Measurements from ENCODE around the gene IGDCC3. TPM values are rescaled to one million over a fixed set of nuclear protein-coding genes. Genes with fewer than 3 reads are reported as not detected.

Gene IGDCC3
- polyA plus RNA-seq (2013, experiment 1 of 2): 113 TPM
- polyA plus RNA-seq (2013, experiment 2 of 2): 107 TPM

DNA sequence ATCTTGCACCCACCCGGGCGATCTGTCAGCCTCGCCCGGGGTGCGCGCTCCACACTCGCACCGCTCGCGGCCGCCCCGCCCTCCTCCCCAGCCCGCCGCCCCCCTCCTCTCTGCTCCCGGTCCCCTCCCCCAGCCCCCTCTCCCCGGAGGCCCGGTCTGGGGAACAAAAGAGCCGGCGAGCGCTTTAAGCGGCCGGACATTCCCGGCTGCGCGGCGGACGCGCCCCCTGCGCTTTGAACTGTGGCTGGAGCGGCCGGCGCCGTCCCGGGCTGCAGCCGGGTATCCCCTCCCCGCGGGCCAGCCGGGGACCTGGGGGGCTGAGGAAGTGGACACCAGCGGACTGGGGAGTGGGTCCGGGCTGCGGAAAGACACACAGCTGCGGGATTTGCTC, at the start of gene IGDCC3:
TSS of gene IGDCC3 (minus strand) at position 27 of the 391 bp plus-strand sequence. CDS start 214 bp downstream, outside the sequence.
- 0 to 3% methylated on average over 21 to 23 of the region's 42 CpGs for WGBS, 2 experiments (ENCODE audit: insufficient coverage in 2 of 2)
- H3K4me1 ChIP-seq (ENCODE audit: control insufficient read depth, insufficient read depth, low read length, poor library complexity, severe bottlenecking): peaks cover 36% of the 10 kb centered on the region
- peak within 1 kb of the TSS; percentile 88 for H3K4me3 ChIP-seq (ENCODE audit: extremely low read depth, insufficient read depth, low read length, poor library complexity, severe bottlenecking)
- H3K27ac ChIP-seq (ENCODE audit: low read depth, low read length, severe bottlenecking): peak within 1 kb of the TSS; percentile 98
- peaks cover 24% of the 10 kb centered on the region for H3K36me3 ChIP-seq (ENCODE audit: control insufficient read depth, insufficient read depth, low read length)
- H3K9me3 ChIP-seq (ENCODE audit: control insufficient read depth, low read length): no peaks in the 10 kb centered on the region

DNA sequence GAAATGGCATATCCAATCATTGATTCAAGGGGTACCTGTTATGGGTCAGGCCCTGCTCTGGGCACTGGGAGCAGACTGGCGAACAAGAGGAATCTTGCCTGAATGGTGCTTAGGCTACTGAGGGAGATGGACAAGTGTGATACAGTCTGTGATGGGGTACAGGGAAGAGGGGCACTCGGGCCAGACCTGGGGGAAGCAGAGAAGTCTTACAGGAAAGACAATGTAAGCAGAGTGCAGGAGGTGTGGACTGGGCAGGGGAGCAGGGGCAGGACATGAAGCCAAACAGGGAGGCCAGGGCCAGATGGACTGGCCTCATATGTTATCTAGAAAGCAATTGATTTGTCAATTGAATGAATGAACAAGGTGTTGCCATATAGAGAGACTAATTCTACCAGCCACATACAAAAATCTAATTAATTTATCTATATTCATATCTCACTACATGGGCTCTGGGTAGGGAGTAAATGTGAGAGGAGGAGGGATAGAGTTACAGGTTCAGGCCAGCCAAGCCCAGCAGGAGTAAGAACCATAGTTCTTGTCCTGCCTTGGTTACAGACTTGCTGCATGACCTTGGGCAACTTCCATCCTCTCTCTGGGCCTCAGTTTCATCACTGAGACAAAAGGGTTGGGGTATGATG, 48.5 kb upstream of the IGDCC3 start:
- WGBS, 2 experiments (ENCODE audit: insufficient coverage in 2 of 2): 92 to 93% methylated on average over 2 of the region's 2 CpGs
- no peak overlapping the region for H3K4me3 ChIP-seq (ENCODE audit: extremely low read depth, insufficient read depth, low read length, poor library complexity, severe bottlenecking)
- no peaks in the 10 kb centered on the region for H3K36me3 ChIP-seq (ENCODE audit: control insufficient read depth, insufficient read depth, low read length)
- no peaks in the 10 kb centered on the region for H3K4me1 ChIP-seq (ENCODE audit: control insufficient read depth, insufficient read depth, low read length, poor library complexity, severe bottlenecking)
- H3K27ac ChIP-seq (ENCODE audit: low read depth, low read length, severe bottlenecking): no peak overlapping the region
- H3K9me3 ChIP-seq (ENCODE audit: control insufficient read depth, low read length): no peaks in the 10 kb centered on the region

DNA sequence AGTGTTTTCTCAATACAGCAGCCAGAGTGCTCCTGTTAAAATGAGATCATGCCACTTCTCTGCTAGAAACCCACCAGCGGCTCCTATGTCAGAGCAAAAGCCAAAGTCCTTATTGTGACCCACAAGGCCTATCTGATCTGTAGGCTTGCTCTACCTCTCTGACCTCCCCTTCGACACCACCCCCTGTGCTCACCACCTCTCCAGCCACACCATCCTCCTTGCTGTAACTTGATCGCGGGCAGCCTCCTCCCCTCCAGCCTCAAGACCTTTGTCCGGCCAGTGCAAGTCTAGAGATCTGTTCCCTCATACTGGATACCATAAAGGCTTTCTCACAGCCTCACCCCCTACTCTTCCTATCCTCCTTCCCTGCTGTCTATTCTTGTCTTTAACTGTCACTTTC, 46.9 kb upstream of the IGDCC3 start:
- H3K27ac ChIP-seq (ENCODE audit: low read depth, low read length, severe bottlenecking): no peak overlapping the region
- no peak overlapping the region for H3K4me3 ChIP-seq (ENCODE audit: extremely low read depth, insufficient read depth, low read length, poor library complexity, severe bottlenecking)
- no peaks in the 10 kb centered on the region for H3K9me3 ChIP-seq (ENCODE audit: control insufficient read depth, low read length)
- 62 to 74% methylated on average over 5 of the region's 5 CpGs for WGBS, 2 experiments (ENCODE audit: insufficient coverage in 2 of 2)
- H3K4me1 ChIP-seq (ENCODE audit: control insufficient read depth, insufficient read depth, low read length, poor library complexity, severe bottlenecking): peaks cover 10% of the 10 kb centered on the region
- H3K36me3 ChIP-seq (ENCODE audit: control insufficient read depth, insufficient read depth, low read length): no peaks in the 10 kb centered on the region

DNA sequence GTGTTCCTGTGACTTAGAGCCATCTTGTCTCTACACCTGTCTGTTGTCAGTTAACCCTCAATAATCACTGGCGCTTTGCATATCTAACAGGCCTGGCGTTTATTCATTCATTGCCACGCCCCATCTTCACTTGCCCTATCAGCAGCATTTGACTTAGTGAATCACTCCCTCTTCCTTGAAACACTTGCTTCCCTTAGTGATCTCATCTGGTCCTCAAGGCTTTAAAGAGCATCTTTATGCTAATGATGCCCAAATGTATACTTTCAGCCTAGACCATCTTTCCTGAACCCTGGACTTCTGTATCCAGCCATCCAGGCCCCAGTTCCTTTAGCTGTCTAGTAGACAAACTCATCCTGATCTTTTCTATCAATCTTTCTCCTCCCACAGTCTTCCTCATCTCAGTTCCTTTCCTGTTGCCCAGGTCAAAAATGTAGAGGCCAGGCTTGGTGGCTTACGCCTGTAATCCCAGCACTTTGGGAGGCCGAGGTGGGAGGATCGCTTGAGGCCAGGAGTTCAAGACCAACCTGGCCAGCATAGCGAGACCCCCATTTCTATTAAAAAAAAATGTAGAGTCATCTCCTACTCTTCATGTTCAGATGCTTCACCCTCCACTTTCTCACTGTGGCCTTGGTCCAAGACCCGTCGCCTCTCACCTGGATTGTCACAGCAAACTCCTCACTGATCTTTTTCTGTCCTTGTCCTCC, 46.3 kb upstream of the IGDCC3 start:
- Histone ChIP-seq H3K27ac (ENCODE audit: low read depth, low read length, severe bottlenecking) (no peak overlapping the region), H3K4me1 (ENCODE audit: control insufficient read depth, insufficient read depth, low read length, poor library complexity, severe bottlenecking) (peaks cover 10% of the 10 kb centered on the region), H3K4me3 (ENCODE audit: extremely low read depth, insufficient read depth, low read length, poor library complexity, severe bottlenecking) (no peak overlapping the region), H3K9me3 (ENCODE audit: control insufficient read depth, low read length) (no peaks in the 10 kb centered on the region), H3K36me3 (ENCODE audit: control insufficient read depth, insufficient read depth, low read length) (no peaks in the 10 kb centered on the region)
- WGBS, 2 experiments (ENCODE audit: insufficient coverage in 2 of 2): 88 to 92% methylated on average over 7 to 9 of the region's 9 CpGs

DNA sequence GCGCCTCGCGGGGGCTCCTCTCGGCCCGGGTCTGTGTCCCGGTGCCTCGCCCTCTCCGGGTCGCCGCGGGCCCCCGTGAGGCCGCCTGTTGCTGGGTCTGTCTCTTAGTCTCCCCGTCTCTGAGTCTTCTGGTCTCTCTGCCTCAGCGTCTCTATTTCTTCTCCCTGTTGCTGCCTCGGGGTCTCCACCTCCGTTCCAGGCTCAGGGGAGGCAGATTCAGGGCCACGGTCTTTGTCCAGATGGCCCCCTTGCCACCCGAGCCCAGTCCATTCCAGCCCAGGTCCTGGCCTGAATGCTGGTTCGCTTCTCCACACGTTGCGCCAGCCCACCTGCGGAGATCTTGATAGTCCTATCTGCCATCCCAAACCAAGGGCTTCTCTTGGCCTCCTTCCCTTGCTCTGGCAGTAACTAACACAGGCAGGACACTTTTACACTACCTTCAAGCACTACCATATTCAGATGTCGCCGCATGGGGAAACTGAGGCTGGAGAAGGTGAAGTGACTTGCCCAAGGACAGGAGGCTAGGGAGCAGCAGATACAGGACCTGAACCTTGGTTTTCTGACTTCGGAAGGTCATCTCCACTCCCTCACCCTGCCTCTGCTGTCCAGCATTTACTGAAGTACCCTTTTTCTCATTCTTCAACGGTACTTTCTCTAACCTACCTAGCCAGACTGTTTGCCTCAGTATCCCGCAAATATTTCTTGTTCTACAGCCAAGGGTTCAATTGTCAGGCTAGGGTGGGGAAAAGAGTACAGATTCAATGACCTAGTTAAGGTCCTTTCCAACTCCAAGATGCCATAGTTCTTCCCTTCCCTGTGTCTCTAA, 45.6 kb upstream of the IGDCC3 start:
- Histone ChIP-seq H3K4me3 (ENCODE audit: extremely low read depth, insufficient read depth, low read length, poor library complexity, severe bottlenecking) (peak overlapping the region; percentile 49), H3K27ac (ENCODE audit: low read depth, low read length, severe bottlenecking) (no peak overlapping the region), H3K36me3 (ENCODE audit: control insufficient read depth, insufficient read depth, low read length) (no peaks in the 10 kb centered on the region)

DNA sequence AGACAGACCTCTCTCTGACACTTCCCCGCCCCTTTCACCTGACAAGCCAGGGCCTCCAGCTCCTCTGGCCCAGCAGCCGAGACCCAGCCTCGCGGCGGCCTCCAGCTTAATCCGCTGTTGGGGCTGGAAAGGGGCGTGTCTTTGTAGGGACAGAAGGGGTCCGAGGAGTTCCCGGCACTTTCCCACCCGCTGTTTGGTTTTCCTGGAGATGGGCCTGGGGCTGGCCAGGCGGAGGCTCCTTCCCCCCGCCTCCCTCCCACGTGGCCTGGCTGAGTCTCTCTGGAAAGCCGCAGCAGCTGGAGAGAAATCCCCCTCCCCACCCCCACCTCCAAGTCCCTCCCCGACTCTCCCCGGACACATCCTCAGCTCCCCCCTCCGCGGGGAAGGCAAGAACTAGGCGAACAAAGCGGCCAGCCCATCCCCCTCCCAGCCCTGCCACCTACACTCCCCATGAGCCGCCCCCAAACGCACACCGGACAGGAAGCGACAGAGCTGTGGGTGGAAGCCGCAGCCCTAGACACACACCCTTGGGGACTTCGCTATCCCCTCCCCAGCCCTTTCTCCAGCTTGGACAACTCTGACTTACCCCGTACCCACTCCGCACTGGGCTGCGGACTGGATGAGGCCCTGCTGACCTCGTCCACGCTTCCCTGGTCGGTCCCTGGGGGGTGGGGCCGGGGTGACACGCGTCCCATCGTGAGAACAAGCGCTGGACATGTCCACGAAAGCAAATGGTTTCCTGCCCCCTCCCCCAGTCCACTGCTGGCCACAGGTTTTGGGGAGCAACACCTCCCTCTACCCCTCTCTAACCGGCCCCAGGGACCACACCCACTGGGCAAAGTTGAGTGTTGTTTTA, 43.8 kb upstream of the IGDCC3 start:
- H3K27ac ChIP-seq (ENCODE audit: low read depth, low read length, severe bottlenecking): peak overlapping the region; percentile 92
- H3K9me3 ChIP-seq (ENCODE audit: control insufficient read depth, low read length): no peaks in the 10 kb centered on the region
- peak overlapping the region; percentile 71 for H3K4me3 ChIP-seq (ENCODE audit: extremely low read depth, insufficient read depth, low read length, poor library complexity, severe bottlenecking)
- no peaks in the 10 kb centered on the region for H3K36me3 ChIP-seq (ENCODE audit: control insufficient read depth, insufficient read depth, low read length)
- peaks cover 24% of the 10 kb centered on the region for H3K4me1 ChIP-seq (ENCODE audit: control insufficient read depth, insufficient read depth, low read length, poor library complexity, severe bottlenecking)
- WGBS, 2 experiments (ENCODE audit: insufficient coverage in 2 of 2): 0 to 1% methylated on average over 14 to 28 of the region's 39 CpGs

More for the DNA sequence above, 45.6 kb upstream of the IGDCC3 start:
- H3K4me1 ChIP-seq (ENCODE audit: control insufficient read depth, insufficient read depth, low read length, poor library complexity, severe bottlenecking): peaks cover 13% of the 10 kb centered on the region
- no peaks in the 10 kb centered on the region for H3K9me3 ChIP-seq (ENCODE audit: control insufficient read depth, low read length)
- 17% methylated on average over 21 to 27 of the region's 28 CpGs for WGBS, 2 experiments (ENCODE audit: insufficient coverage in 2 of 2)

DNA sequence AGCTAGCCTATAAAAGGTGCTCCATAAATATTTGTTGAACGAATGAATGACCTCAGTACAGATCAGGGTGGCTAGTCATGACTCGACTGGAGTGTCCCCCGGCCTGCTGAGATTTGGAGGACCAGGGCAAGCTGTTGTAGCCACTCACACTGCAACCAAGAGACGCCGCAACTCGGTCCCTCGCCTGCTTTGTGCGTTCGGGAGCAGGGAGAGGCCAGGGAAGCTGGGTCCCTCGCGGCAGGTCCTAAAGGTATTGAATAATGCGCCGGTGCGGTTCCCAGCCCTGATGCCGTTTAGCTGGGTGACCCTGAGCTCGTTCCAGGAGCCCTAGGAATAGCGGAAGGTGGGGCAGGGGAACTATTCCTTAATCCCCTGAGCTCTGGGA, 43.2 kb upstream of the IGDCC3 start:
- Histone ChIP-seq H3K36me3 (ENCODE audit: control insufficient read depth, insufficient read depth, low read length) (no peaks in the 10 kb centered on the region), H3K4me3 (ENCODE audit: extremely low read depth, insufficient read depth, low read length, poor library complexity, severe bottlenecking) (peak overlapping the region; percentile 71), H3K27ac (ENCODE audit: low read depth, low read length, severe bottlenecking) (peak overlapping the region; percentile 92), H3K4me1 (ENCODE audit: control insufficient read depth, insufficient read depth, low read length, poor library complexity, severe bottlenecking) (peaks cover 28% of the 10 kb centered on the region), H3K9me3 (ENCODE audit: control insufficient read depth, low read length) (no peaks in the 10 kb centered on the region)
- WGBS, 2 experiments (ENCODE audit: insufficient coverage in 2 of 2): 8 to 19% methylated on average over 9 to 17 of the region's 17 CpGs

DNA sequence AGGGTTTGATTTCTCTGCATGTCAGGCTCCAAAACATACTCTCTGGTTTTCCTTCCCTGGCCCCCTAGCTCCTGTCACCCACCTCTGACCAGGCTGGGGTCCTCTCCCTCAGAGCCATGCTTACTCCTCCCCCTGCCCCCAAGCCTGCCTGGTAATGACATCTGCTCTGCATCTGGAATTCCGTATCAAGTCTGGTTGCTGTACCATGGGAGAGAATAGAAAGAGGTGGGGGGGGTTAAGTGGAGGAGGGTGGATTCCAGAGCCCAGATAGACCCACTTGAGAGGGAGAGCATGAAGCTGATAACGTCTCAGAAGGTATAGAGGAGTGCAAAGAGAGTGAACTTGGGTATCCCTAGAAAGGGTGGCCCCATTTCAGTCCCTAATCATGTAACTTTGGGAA, 40.8 kb upstream of the IGDCC3 start:
- WGBS, 2 experiments (ENCODE audit: insufficient coverage in 2 of 2): 83 to 85% methylated on average over 2 of the region's 2 CpGs
- Histone ChIP-seq H3K27ac (ENCODE audit: low read depth, low read length, severe bottlenecking) (no peak overlapping the region), H3K4me3 (ENCODE audit: extremely low read depth, insufficient read depth, low read length, poor library complexity, severe bottlenecking) (no peak overlapping the region), H3K9me3 (ENCODE audit: control insufficient read depth, low read length) (no peaks in the 10 kb centered on the region), H3K36me3 (ENCODE audit: control insufficient read depth, insufficient read depth, low read length) (no peaks in the 10 kb centered on the region), H3K4me1 (ENCODE audit: control insufficient read depth, insufficient read depth, low read length, poor library complexity, severe bottlenecking) (peaks cover 39% of the 10 kb centered on the region)

DNA sequence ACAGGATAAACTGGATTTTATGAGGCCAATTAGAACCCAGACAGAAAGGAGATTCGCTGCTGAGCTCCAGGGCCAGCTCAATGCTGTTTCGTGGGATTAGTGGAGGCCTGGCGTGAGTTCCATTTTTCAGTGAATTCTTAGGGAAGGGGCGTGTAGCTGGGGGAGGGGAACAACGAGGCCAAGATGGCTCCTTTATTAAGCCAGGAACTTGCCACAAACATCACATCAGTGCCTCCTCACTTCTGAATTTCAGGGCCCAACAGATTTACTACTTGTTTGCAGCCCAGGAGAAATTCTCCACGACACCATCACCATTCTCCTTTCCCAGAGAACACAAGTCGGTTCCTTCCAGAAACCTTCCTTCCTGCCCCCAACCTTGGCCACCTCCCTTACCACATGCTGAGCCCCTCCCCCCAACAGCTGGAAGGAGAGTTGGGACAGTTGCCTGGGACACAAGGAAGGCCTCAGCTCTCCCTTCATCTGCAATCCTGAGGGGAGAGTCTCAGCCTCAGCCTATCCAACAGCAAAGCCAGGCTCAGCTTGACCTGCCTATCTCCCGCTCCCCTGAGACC, 39.1 kb upstream of the IGDCC3 start:
- Histone ChIP-seq H3K4me3 (ENCODE audit: extremely low read depth, insufficient read depth, low read length, poor library complexity, severe bottlenecking) (no peak overlapping the region), H3K36me3 (ENCODE audit: control insufficient read depth, insufficient read depth, low read length) (no peaks in the 10 kb centered on the region), H3K27ac (ENCODE audit: low read depth, low read length, severe bottlenecking) (peak overlapping the region; percentile 65), H3K4me1 (ENCODE audit: control insufficient read depth, insufficient read depth, low read length, poor library complexity, severe bottlenecking) (peaks cover 39% of the 10 kb centered on the region), H3K9me3 (ENCODE audit: control insufficient read depth, low read length) (no peaks in the 10 kb centered on the region)
- WGBS, 2 experiments (ENCODE audit: insufficient coverage in 2 of 2): 9 to 25% methylated on average over 4 to 7 of the region's 8 CpGs

Data from mesodermal cell (in vitro differentiated cells).